HG03103 (cell line): ENCODE data around the gene UMPS.

ENCODE experiments used
- ATAC-seq: cut with Tn5 transposase; IDR thresholded peaks from one replicate; pipeline ENCODE4 v1.9.1; 2021; ENCODE audit warnings: low read depth; ENCODE audit not compliant: unreplicated experiment

UMPS gene

DNA sequence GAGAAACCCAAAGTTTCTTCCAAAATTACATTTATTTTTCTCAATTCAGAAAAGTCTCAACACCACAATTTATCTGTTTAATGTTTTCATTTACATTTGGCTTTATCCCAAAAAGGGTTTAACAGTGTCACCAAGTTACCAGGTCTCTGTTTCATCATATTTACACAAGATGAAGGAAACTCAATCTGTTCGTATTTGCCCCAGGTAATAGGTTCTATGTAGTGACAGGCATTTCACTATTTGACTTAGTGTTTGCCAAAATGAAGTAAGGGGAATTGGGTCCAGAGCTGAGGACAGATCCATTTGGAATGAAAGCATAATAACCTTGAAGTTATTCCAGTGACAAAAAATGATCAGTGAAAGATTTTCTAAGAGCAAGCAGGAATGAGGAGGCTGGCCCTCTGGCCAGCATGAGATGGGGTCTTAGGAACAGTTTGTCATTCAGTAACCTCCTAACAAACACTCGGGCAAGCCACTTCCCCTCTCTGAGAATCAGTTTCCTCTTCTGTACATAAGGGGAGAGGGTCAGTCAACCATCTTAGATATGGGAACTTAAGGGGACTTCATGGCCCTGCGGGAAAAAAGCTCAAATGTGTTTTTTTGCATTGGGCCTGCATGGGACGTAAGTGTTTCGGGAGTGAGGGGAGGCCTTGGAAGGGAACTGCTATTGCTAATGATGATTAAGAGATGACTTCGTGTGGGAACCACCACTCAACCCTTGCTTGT, 31.8 kb downstream of the UMPS start:
- ATAC-seq = no peak

DNA sequence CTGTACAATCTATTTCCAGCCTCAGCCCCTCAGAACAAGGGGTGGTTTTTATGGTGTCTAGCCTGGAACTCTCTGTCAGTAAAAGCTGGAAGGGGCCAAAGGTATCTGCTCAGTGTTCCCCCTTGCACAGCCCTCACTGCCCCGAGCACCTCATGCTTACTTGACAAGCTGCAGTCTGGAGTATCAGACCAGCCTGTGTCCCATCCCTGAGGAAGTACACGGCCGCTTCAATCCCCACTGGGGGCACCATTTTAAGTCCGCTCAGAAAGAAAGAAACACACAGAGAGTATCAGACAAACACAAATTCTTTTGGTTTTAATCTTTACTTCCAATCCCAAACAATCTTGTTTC, 32.4 kb downstream of the UMPS start:
- no peak for ATAC-seq

DNA sequence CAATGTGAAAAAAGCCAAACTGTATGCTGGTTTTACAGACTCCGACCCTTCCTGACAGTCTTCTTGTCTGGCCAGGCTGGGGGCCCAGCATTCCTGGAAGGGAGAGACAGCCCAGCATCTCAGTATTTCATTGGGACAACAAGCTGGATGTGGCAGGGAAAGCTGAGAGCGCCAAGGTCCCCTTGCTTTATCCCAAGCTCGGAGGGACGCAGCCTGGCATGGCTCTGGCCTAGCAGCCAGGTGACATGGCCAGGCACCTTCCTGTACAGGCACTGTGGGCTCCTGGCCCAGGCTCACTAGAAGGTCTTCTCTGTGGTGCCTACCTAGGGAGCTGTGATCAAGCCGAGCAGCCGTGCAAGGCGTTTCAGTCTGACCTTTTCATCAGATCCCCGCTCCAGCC, 33.0 kb downstream of the UMPS start:
- ATAC-seq = no peak

- no peak for ATAC-seq
Measured at GRCh38 chr3:124763644-124764358, 33.5 kb downstream of the UMPS start.

GRCh38 chr3:124764746-124765145, 34.5 kb downstream of the UMPS start:
- ATAC-seq = no peak

- no peak for ATAC-seq
Measured at GRCh38 chr3:124765197-124765840, 35.1 kb downstream of the UMPS start.

DNA sequence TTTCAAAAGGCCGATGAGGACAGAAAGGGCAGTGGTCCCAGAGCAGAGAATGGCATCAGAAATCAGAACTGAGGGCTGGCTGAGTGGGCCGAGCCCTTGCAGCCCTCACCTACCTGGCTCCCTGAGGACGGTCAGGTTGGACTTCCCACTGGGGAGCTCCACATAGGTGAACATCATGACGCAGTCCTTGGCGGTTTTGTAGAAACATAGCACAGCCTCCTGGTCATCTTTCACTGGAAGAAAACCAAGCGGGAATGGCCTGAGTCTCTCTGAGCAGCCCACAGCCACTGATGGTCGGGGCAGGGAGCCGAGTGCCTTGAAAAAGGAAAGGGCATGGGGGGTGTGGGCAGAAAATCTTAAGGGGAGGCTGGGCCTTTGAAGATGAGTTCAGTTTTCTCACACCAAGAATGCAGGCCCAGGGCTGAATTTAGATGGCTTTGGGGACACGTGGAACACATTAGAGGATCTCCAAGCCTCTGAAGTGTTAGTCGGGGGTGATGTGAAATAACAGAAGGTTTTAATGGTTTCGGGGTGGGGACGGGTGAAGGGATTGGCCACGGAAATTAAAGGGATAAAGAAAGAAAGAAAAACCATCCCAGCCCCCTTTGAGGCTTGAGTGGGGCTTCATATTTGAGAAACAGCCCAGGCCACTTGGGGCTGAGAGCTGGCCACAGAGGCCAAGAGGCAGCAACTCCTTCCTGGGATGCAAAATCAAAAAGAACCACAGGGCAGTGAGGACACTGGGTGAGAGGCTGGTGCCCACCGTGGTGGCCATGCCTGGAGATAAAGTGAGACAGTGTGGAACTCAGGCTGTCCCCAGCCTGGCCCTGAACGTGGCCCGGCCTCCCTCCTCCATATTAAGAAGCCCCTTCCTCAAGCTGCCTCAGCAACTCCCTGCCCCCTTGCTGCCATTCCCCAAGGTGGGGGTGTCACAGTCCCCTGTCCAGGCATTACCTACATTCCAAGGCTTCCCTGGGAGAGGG, 36.2 kb downstream of the UMPS start:
- no peak for ATAC-seq

GRCh38 chr3:124767264-124767663, 37.0 kb downstream of the UMPS start:
- ATAC-seq = no peak

DNA sequence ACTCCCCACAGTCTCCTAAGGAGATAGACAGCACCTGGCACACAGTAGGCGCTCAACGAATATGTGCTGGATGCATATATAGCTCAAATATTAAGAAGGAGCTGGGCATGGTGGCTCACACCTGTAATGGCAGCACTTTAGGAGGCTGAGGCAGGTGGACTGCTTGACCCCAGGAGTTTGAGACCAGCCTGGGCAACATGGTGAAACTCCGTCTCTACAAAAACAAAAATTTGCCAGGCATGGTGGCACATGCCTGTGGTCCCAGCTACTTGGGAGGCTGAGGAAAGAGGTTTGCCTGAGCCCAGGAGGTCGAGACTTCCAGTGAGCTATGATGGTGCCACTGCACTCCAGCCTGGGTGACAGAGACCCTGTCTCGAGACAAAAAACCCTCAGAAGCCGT, 37.4 kb downstream of the UMPS start:
- ATAC-seq = no peak

- no peak for ATAC-seq
Measured at GRCh38 chr3:124768812-124769211, 38.6 kb downstream of the UMPS start.

- no peak for ATAC-seq
Measured at GRCh38 chr3:124769462-124769861, 39.2 kb downstream of the UMPS start.

- ATAC-seq = no peak
Measured at GRCh38 chr3:124770336-124771082, 40.3 kb downstream of the UMPS start.

GRCh38 chr3:124771083-124771445, 40.8 kb downstream of the UMPS start:
- no peak for ATAC-seq

DNA sequence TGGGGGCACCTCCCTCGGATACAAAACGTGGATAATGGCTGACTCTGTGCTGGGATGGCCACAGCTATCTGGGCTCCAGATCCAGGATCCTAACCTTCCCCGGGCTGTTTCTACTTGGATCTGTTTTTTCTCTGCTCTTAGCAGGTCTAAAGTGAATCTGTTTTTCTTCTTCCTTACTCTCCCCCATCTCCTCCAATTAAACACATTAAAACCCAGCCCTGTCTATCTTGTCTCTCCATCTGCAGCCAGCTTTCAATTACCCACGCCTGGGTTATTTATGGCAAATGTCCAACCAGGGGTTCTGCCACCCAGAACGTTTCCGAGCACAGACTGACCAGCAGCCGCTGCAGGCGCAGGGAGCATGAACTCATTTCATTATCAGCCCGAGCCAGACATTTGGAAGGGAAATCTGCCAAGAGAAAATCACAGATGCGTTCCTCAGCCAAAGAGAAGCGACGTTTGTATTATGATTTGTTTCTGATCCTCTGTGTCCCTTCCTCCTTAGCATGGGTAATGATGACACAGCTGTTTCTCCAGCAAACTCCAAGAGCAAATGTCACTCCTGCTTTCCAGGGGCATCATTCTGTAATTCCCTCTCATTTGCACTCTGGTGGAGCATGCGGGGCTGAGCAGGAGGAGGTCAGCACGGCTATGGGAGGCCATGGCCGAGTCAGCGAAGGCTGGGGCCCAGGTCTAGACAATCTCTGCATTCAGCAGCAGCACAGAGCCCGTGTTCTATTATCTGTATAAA, 42.0 kb downstream of the UMPS start:
- ATAC-seq = no peak

- no peak for ATAC-seq
Measured at GRCh38 chr3:124773351-124774326, 43.4 kb downstream of the UMPS start.

- no peak for ATAC-seq
Measured at GRCh38 chr3:124774327-124774718, 44.1 kb downstream of the UMPS start.

- ATAC-seq = no peak
Measured at GRCh38 chr3:124774841-124775402, 44.7 kb downstream of the UMPS start.

GRCh38 chr3:124775877-124776276, 45.6 kb downstream of the UMPS start:
- no peak for ATAC-seq
